ENCODE data around the gene PLXNC1. TPM values are rescaled to one million over a fixed set of nuclear protein-coding genes. Genes with fewer than 3 reads are reported as not detected.

Gene PLXNC1
- total RNA-seq, 8 experiments from 2014 or later, result 3.6 to 25.4 (median 13.8) TPM

DNA sequence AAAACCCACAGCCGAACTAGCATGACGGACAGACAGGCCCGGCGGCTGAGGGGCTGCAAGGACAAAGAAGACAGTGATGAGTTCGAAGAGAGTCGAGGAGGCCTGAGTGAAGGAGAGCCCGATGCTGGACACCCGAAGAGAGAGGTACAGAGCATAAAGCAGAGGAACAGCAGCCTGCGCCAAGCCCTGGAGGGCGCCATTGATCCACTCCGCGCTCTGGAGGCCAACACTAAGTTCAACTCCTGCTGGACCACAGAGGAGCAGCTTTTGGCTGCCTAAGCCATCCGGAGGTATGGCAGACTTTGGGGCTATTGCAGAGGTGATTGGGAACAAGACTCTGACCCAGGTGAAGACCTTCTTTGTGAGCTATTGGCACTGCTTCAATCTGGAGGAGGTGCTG, 7.8 kb upstream of the PLXNC1 start:
- H3K4me3 ChIP-seq, result no peak overlapping the region
- 79 to 100% (median 89%) methylated on average over 1 to 9 of the region's 13 CpGs; no CpG with 5 or more reads in 2 of the 10 experiments for WGBS, 10 experiments
- H3K27ac ChIP-seq, result no peak overlapping the region
- in situ Hi-C loops (cut with MboI; ENCODE audit: low pct_unique_long_range_greater_than_20kb in 2 of 9, low sequenced_read_pairs in 9 of 9, unreplicated experiment in 9 of 9), result loop anchor here in 7 of 9 experiments (10.0 to 25.0 kb wide), 2 partner anchors 394 to 397 kb away; no protein-coding TSS in a partner anchor
- H3K4me1 ChIP-seq (replicated peaks in 1 of 2), result peaks cover 12% of the 10 kb centered on the region in 2 donors
- peak in 1 of 8 experiments; percentile 67 for ATAC-seq (replicated peaks in 6 of 8)

DNA sequence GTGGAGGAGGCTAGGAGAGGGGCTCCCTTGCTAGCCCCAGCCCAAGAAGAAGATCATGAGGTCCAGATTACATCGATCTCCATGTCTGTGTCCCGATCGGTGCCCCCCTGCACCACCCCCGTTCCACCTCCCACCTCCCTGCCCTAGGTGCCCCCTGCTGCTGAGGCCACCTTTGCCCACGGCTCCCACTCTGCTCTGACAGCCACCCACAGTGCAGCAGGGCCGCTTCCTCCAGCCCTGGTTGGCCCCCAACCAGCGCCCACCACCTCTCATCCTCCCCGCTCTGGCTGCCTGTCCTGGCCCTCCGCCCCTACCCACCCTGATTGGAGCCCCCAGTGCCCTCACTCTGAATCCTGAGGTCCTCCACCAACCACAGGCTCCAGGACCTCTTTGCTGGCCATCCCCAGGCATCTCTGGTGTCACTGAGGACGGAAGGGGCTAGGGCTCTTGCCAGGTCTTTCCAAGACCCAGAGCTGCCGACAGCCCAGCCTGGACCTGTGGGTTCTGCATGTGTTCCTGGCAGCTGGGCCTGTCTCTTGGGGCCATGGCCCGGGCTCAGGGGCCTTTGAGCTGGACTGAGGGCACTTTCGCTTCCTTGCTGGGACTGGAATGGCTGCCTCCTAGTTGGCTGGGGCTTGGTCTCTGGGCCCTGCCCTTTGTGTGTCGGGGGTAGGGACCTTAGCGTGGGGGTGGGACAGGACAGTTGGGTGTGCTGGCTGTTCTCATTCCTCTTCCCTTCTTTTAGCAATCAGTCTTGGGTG, 7.2 kb upstream of the PLXNC1 start:
- no peak overlapping the region for H3K4me3 ChIP-seq
- ATAC-seq (replicated peaks in 6 of 8), result no peak
- 80% methylated on average over 1 of the region's 15 CpGs; no CpG with 5 or more reads in 9 of the 10 experiments for WGBS, 10 experiments
- no peak overlapping the region for H3K27ac ChIP-seq
- H3K4me1 ChIP-seq (replicated peaks in 1 of 2), result peaks cover 18% of the 10 kb centered on the region in 2 donors
- in situ Hi-C loops (cut with MboI; ENCODE audit: low pct_unique_long_range_greater_than_20kb in 2 of 9, low sequenced_read_pairs in 9 of 9, unreplicated experiment in 9 of 9), result loop anchor here in 7 of 9 experiments (10.0 to 25.0 kb wide), 2 partner anchors 394 to 396 kb away; no protein-coding TSS in a partner anchor

DNA sequence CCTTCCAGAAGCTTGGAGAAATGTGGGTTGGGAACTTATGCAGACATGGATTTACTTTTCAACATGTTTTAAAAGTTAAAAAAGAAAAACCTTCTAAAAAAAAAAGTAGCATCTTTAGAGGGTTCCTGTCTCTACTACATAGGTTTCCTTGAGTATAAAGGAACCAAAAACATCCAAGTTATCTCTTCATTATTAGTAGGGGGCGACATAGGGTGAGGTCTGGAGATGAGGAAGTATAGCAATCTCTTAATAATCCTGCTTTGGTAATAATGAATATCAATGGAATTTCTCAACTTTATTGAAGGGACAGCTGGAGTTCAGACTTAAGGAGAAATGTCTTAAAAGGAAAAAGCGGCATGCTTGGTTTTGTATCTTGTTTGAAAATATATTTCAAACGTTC, 6.5 kb upstream of the PLXNC1 start:
- peaks cover 19 to 22% of the 10 kb centered on the region in 2 donors for H3K4me1 ChIP-seq (replicated peaks in 1 of 2)
- WGBS, 10 experiments, result 30 to 100% (median 80%) methylated on average over 1 to 3 of the region's 3 CpGs
- no peak overlapping the region for H3K4me3 ChIP-seq
- in situ Hi-C loops (cut with MboI; ENCODE audit: low pct_unique_long_range_greater_than_20kb in 2 of 9, low sequenced_read_pairs in 9 of 9, unreplicated experiment in 9 of 9), result loop anchor here in 7 of 9 experiments (10.0 to 25.0 kb wide), 2 partner anchors 393 to 395 kb away; no protein-coding TSS in a partner anchor
- H3K27ac ChIP-seq, result no peak overlapping the region
- no peak for ATAC-seq (replicated peaks in 6 of 8)

DNA sequence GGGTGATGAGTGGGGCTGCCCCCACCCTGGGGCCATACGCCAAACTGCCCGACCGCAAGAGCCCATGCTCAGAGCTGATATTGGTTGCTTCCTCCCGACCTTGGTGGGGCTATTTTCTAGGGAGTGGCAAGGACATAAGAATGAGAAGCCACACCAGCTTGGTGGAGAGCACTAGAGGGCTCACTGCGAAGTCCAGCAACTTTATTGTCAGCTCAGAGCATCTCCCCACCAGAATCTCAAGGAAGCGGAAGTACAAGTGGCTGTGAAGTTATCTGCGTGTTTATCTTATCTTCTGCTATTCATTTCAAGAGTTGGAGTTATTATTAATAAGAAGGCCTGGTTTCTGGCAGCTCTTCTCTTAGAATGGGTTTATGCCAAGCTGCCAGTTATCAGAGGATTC, 4.9 kb upstream of the PLXNC1 start:
- H3K4me3 ChIP-seq, result no peak overlapping the region
- peaks cover 19 to 22% of the 10 kb centered on the region in 2 donors for H3K4me1 ChIP-seq (replicated peaks in 1 of 2)
- in situ Hi-C loops (cut with MboI; ENCODE audit: low pct_unique_long_range_greater_than_20kb in 2 of 9, low sequenced_read_pairs in 9 of 9, unreplicated experiment in 9 of 9), result loop anchor here in 7 of 9 experiments (10.0 to 25.0 kb wide), 2 partner anchors 391 to 394 kb away; no protein-coding TSS in a partner anchor
- no peak for ATAC-seq (replicated peaks in 6 of 8)
- WGBS, 10 experiments, result 17 to 100% (median 60%) methylated on average over 1 to 6 of the region's 7 CpGs; no CpG with 5 or more reads in 3 of the 10 experiments
- no peak overlapping the region for H3K27ac ChIP-seq

DNA sequence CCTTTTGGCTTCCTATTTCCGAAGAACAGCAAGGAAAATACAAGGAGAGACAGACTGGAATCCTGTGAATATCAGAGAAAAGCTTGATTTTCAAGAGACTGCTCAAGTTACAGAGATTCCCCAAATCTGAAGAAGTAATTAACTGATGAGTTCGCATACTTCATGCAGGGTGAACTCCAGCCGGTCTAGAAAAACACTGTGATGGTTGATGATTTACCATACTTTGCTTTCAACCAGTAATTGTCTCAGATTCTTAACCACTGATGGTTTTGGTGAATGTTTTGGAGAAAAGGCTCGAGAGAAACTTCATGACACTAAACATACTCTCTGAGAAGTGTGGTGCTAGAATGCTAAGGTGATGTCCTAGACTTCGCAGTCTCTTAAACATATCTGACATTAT, 4.4 kb upstream of the PLXNC1 start:
- in situ Hi-C loops (cut with MboI; ENCODE audit: low pct_unique_long_range_greater_than_20kb in 2 of 9, low sequenced_read_pairs in 9 of 9, unreplicated experiment in 9 of 9), result loop anchor here in 7 of 9 experiments (10.0 to 25.0 kb wide), 2 partner anchors 391 to 393 kb away; no protein-coding TSS in a partner anchor
- H3K27ac ChIP-seq, result no peak overlapping the region
- WGBS, 10 experiments, result 40 to 100% (median 76%) methylated on average over 1 to 5 of the region's 5 CpGs
- peaks cover 19 to 22% of the 10 kb centered on the region in 2 donors for H3K4me1 ChIP-seq (replicated peaks in 1 of 2)
- no peak for ATAC-seq (replicated peaks in 6 of 8)
- H3K4me3 ChIP-seq, result no peak overlapping the region

DNA sequence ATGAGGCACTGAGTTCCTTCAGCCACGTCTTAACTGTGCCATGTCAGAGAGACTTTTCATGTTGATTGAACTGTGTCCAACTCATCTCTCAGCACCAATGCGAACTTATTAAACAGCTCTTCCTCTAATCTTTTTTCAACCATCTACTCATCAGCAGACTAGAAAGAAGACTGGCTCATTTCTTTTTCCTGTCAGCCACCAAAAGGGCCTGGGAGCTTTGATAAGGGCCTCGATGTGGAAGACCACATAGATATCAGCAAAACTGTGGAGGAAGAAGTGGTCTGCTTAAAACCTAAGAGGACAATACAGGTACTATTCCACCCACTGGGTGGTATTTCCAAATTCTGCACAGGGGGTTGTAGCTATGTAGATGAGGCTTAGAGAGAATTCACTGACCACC, 3.6 kb upstream of the PLXNC1 start:
- 51 to 100% (median 80%) methylated on average over 1 to 3 of the region's 3 CpGs; no CpG with 5 or more reads in 3 of the 10 experiments for WGBS, 10 experiments
- ATAC-seq (replicated peaks in 6 of 8), result no peak
- H3K27ac ChIP-seq, result peak overlapping the region in 1 of 2 donors; percentile 30
- in situ Hi-C loops (cut with MboI; ENCODE audit: low pct_unique_long_range_greater_than_20kb in 2 of 9, low sequenced_read_pairs in 9 of 9, unreplicated experiment in 9 of 9), result loop anchor here in 7 of 9 experiments (10.0 to 25.0 kb wide), 2 partner anchors 390 to 393 kb away; no protein-coding TSS in a partner anchor
- H3K4me1 ChIP-seq (replicated peaks in 1 of 2), result peaks cover 19 to 22% of the 10 kb centered on the region in 2 donors
- no peak overlapping the region for H3K4me3 ChIP-seq

DNA sequence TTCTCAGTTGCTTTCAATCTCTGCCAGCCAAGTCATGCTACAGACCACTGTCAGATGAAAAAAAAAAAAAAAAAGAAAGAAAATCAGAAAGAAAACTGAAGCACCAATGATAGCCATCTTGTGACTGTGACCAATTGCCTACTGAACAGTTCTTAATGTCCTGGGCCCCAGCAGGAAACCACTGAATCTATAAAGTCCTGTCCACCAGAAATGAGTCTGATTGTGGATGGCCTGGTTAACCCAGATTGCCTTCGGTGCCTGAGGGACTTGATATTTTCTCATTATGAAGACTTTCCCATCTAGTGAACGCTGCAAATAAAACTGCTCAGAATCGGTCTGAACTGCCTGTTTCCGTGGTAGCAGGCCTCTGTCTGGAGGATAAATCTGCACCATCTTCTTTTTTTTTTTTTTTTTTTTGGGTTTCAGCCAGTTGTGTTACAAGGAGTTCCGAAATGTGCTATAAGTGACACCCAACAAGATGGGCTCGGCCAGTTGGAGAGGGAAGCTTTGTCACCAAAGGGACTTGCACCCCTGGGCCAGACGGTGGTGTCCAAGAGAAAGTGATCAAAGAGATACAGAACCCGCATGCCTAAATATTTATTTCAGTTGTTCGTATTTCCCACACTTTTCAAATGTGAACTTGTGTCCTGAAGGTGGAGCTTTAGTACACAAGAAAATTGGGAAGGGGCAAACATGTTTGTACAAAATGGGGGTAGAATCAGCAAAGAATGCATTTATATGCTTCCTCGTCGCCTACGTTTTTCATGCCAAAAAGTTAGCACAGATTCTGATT, 3.0 kb upstream of the PLXNC1 start:
- WGBS, 10 experiments, result 0 to 74% (median 15%) methylated on average over 1 to 12 of the region's 12 CpGs; no CpG with 5 or more reads in 1 of the 10 experiments
- H3K27ac ChIP-seq, result peak overlapping the region in 1 of 2 donors; percentile 30
- H3K4me1 ChIP-seq (replicated peaks in 1 of 2), result peaks cover 19 to 22% of the 10 kb centered on the region in 2 donors
- H3K4me3 ChIP-seq, result no peak overlapping the region
- peak in 4 of 8 experiments; percentile 7 to 41 (median 13) for ATAC-seq (replicated peaks in 6 of 8)
- in situ Hi-C loops (cut with MboI; ENCODE audit: low pct_unique_long_range_greater_than_20kb in 2 of 9, low sequenced_read_pairs in 9 of 9, unreplicated experiment in 9 of 9), result loop anchor here in 7 of 9 experiments (10.0 to 25.0 kb wide), 2 partner anchors 389 to 392 kb away; no protein-coding TSS in a partner anchor

DNA sequence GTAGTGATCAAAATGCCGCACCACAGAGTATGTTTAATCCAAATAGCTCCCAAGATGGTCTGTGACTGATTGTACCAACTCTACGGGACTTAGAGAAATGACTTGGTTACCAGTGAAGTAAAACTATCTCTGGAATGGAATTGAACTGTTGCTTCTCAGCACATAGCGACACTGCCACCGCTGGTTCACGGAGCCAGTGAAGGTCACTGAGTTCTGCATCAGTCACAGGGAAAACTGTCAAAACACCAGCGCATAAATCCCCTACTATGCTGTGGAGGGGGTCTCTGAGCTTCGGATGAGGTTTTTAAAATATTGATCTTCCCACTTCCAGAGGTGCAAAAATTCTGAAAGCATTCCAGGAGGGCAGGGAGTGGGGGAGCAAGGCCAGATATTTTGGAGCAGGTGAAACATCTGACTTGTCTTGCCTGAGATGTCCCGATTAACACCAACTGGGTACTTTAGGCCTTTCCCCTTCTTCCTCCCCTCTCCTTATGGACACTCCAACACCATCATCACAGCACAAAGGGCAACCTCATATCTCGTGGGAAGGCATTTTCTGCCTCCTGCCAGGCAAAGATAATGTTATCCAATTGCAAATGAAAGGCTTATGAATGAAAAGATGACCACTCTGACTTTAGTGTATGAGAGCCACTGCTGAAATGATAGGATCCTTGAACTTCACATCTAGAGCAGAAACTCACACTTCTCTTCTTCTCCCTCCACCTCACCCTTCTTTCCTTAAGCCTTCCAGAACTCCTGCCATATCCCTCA, 2.0 kb upstream of the PLXNC1 start:
- in situ Hi-C loops (cut with MboI; ENCODE audit: low pct_unique_long_range_greater_than_20kb in 2 of 9, low sequenced_read_pairs in 9 of 9, unreplicated experiment in 9 of 9), result loop anchor here in 7 of 9 experiments (10.0 to 25.0 kb wide), 2 partner anchors 388 to 391 kb away; no protein-coding TSS in a partner anchor
- Histone ChIP-seq H3K4me3 (no peak overlapping the region), H3K4me1 (replicated peaks in 1 of 2) (peaks cover 19 to 25% of the 10 kb centered on the region in 2 donors), H3K27ac (no peak overlapping the region)
- ATAC-seq (replicated peaks in 6 of 8), result no peak
- 20 to 93% (median 79%) methylated on average over 1 to 7 of the region's 9 CpGs; no CpG with 5 or more reads in 2 of the 10 experiments for WGBS, 10 experiments

DNA sequence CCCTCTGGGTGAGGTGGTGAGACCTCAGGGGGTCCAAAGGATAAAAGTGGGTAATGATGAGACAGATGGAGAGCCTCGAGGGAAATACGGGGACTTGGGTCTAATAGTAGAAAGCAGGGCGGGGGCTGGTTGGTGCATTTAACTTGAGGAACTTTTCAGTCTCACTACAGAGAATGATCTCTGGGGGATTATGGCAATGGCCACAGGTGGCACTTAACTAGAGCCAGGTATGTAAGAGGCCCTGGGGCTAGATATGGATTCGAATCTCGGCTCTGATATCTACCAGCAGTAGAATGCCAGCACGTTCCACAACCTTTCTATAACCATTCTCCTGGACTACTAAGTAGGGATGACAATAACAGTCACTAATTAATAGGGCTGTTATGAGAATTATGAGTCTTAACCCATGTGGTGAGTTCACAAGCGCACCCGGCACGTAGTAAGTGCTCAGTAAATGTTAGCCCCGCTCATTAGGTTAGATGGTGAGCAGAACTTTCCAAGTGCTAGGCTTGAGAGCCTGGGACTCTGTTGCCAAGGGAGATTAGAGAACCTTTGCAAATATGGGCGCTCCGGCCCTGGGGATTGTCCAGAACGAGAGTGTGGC, 888 bp upstream of the PLXNC1 start:
- ATAC-seq (replicated peaks in 6 of 8), result no peak
- Histone ChIP-seq H3K4me3 (peak overlapping the region; percentile 53 to 81 (median 61)), H3K4me1 (replicated peaks in 1 of 2) (peaks cover 28 to 36% of the 10 kb centered on the region in 2 donors), H3K27ac (peak overlapping the region; percentile 84 to 86)
- in situ Hi-C loops (cut with MboI; ENCODE audit: low pct_unique_long_range_greater_than_20kb in 2 of 9, low sequenced_read_pairs in 9 of 9, unreplicated experiment in 9 of 9), result loop anchor here in 7 of 9 experiments (10.0 to 25.0 kb wide), 2 partner anchors 387 to 390 kb away; no protein-coding TSS in a partner anchor
- 40 to 100% (median 72%) methylated on average over 1 to 10 of the region's 13 CpGs; no CpG with 5 or more reads in 2 of the 10 experiments for WGBS, 10 experiments

DNA sequence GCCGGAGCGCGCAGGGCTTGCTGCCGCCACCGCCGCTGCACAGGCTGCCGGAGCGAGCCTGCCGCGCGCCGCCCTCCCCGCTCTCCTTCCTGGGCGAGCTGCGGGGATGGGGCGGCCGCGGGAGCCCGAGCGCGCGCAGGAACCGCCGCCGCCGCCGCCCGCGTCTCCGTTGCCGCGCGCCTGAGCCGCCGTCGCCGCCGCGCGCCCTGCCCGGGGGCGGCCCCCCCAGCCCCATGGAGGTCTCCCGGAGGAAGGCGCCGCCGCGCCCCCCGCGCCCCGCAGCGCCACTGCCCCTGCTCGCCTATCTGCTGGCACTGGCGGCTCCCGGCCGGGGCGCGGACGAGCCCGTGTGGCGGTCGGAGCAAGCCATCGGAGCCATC, 352 bp downstream of the PLXNC1 start:
- no CpG with 5 or more reads among the region's 62 CpGs for WGBS, 10 experiments
- in situ Hi-C loops (cut with MboI; ENCODE audit: low pct_unique_long_range_greater_than_20kb in 2 of 9, low sequenced_read_pairs in 9 of 9, unreplicated experiment in 9 of 9), result loop anchor here in 7 of 9 experiments (10.0 to 25.0 kb wide), 2 partner anchors 386 to 389 kb away; no protein-coding TSS in a partner anchor
- H3K4me1 ChIP-seq (replicated peaks in 1 of 2), result peaks cover 35 to 45% of the 10 kb centered on the region in 2 donors
- H3K4me3 ChIP-seq, result peak overlapping the region; percentile 53 to 81 (median 61)
- peak overlapping the region; percentile 84 to 86 for H3K27ac ChIP-seq
- peak in 2 of 8 experiments; percentile 16 to 23 for ATAC-seq (replicated peaks in 6 of 8)

DNA sequence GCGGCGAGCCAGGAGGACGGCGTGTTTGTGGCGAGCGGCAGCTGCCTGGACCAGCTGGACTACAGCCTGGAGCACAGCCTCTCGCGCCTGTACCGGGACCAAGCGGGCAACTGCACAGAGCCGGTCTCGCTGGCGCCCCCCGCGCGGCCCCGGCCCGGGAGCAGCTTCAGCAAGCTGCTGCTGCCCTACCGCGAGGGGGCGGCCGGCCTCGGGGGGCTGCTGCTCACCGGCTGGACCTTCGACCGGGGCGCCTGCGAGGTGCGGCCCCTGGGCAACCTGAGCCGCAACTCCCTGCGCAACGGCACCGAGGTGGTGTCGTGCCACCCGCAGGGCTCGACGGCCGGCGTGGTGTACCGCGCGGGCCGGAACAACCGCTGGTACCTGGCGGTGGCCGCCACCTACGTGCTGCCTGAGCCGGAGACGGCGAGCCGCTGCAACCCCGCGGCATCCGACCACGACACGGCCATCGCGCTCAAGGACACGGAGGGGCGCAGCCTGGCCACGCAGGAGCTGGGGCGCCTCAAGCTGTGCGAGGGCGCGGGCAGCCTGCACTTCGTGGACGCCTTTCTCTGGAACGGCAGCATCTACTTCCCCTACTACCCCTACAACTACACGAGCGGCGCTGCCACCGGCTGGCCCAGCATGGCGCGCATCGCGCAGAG, 873 bp downstream of the PLXNC1 start:
- H3K4me1 ChIP-seq (replicated peaks in 1 of 2), result peaks cover 35 to 45% of the 10 kb centered on the region in 2 donors
- WGBS, 10 experiments, result 0 to 14% (median 1%) methylated on average over 2 to 21 of the region's 76 CpGs; no CpG with 5 or more reads in 5 of the 10 experiments
- in situ Hi-C loops (cut with MboI; ENCODE audit: low pct_unique_long_range_greater_than_20kb in 2 of 9, low sequenced_read_pairs in 9 of 9, unreplicated experiment in 9 of 9), result loop anchor here in 7 of 9 experiments (10.0 to 25.0 kb wide), 2 partner anchors 386 to 388 kb away; no protein-coding TSS in a partner anchor
- H3K27ac ChIP-seq, result peak overlapping the region; percentile 84 to 86
- H3K4me3 ChIP-seq, result peak overlapping the region; percentile 53 to 81 (median 61)
- ATAC-seq (replicated peaks in 6 of 8), result peak; percentile 29 to 58 (median 42)
